Activated CD4-positive, CD25-positive, alpha-beta regulatory T cell treated with anti-CD3 and anti-CD28 coated beads, Interleukin-2, amount 50 U/mL, for 16 hours (primary cell): ENCODE results near the gene WDR93.

Experiments
- DNase-seq: peaks from one replicate; pipeline ENCODE4 v3.0.0-alpha.2; 2020; ENCODE audit warnings: low read depth, low spot score

WDR93 gene

DNA sequence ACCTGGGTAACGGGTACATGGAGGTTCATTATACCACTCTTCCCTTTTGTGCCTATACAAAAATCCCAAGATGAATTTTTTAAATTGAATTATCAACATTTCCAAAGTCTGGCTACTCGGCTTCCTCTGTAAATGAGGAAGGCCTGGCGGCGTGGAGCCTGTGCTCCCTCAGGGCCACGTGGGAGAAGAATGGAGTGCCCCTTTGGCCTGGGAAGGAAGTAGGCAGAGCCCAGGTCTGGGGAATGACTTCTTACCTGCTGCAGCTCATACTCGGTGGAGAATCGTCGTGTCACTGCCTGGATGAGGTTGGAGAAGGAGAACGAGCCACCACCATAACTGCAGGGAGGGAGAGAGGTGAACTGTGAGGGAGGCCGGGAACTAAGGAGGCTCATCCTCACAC, 99.6 kb downstream of the WDR93 start:
- DNase-seq = no peak

DNA sequence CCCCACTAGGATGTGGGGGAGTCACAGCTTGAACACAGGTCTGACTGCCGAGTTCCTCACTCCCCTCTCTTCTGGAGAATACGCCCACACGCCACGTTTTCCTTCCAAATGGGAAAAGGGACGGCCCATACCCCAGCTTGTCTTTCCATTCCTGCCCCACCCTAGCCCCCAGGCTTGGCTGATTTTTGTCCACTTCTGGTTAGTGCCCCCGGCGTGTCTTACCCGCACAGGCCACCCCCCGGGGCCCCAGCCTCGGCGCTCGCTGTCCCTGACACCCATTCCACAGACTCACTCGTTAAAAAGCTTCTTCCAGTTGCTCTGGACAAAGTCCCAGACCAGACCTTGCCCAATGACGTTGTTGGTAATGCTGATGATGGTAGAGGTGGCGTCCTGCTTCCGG, 100.0 kb downstream of the WDR93 start:
- no peak for DNase-seq

DNA sequence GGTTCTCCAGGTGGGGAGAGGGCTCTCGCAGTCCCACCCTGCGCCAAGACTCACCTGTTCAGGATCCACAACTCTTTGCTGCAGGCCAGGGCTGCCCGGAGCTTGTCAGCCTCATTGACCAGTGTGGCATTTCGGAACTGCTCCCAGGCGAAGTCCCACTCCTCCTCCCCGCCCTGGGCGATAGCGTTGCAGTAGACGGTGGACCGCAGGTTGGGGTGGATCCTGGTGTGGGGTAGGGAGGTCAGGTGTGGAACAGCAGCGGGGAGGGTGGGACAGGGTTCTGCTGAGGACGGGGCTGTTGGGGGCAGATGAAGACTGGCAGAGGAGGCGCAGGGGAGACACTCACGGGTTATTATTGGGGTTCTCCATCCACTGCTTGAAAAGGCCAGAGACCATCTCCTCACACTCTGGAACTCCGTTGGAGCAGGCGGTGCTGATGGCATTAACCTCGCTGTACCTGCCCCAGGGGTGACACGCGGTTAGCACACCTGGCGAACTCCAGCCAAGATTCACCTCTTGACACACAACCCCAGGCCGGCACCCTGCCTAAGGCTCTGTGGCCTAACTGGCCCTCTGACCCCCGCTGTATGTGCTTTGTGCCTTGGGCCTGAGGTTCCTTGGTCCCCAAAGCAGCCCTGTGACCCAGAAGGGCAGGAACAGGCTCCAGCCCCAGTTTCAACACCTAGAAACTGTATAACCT, 101.6 kb downstream of the WDR93 start:
- no peak for DNase-seq
